RCC 7860 (cell line): Measurements from ENCODE around the gene MTARC2.
"Not testable (repeated sequence)": the region's sequence is repeated elsewhere in the genome, so short reads cannot be mapped to it uniquely, and the experiment has no call there.

ENCODE experiments used
- DNase-seq: peaks from one replicate; pipeline ENCODE4 v3.0.0-alpha.2; 2015; ENCODE audit warnings: low spot score
- FAIRE-seq: peaks from 2 replicates; lab custom pipeline; 2012; peaks lifted over from hg19 to GRCh38; lab: Jason Lieb, UNC

The MTARC2 gene

GRCh38 chr1:220730486-220730885, 17.6 kb upstream of the MTARC2 start:
- no peak for DNase-seq

GRCh38 chr1:220732137-220732536, 16.0 kb upstream of the MTARC2 start:
- no peak for FAIRE-seq

More at GRCh38 chr1:220730486-220730885, 17.6 kb upstream of the MTARC2 start:
- FAIRE-seq = no peak

GRCh38 chr1:220732621-220733020, 15.5 kb upstream of the MTARC2 start:
- no peak for FAIRE-seq
- DNase-seq = no peak

More at GRCh38 chr1:220732137-220732536, 16.0 kb upstream of the MTARC2 start:
- no peak for DNase-seq

GRCh38 chr1:220733086-220733601, 15.0 kb upstream of the MTARC2 start:
- DNase-seq (peak; percentile 57), FAIRE-seq (no peak)

GRCh38 chr1:220734571-220735326, 13.4 kb upstream of the MTARC2 start:
- FAIRE-seq (no peak), DNase-seq (peak; percentile 45)

- DNase-seq, FAIRE-seq: not testable (repeated sequence)
Observed at GRCh38 chr1:220736283-220736682, 11.8 kb upstream of the MTARC2 start.

- DNase-seq = no peak
- no peak for FAIRE-seq
Observed at GRCh38 chr1:220741349-220741748, 6.8 kb upstream of the MTARC2 start.

GRCh38 chr1:220741825-220742224, 6.3 kb upstream of the MTARC2 start:
- DNase-seq = no peak
- no peak for FAIRE-seq

GRCh38 chr1:220742520-220742919, 5.6 kb upstream of the MTARC2 start:
- no peak for DNase-seq
- FAIRE-seq = no peak

- FAIRE-seq (no peak), DNase-seq (no peak)
Observed at GRCh38 chr1:220746851-220747250, 1.3 kb upstream of the MTARC2 start.

GRCh38 chr1:220747437-220748088, 559 bp upstream of the MTARC2 start:
- DNase-seq = no peak
- FAIRE-seq = no peak

- DNase-seq = no peak
- FAIRE-seq = no peak
Observed at GRCh38 chr1:220748936-220749335, 814 bp downstream of the MTARC2 start.

GRCh38 chr1:220750131-220750515, 2.0 kb downstream of the MTARC2 start:
- no peak for FAIRE-seq
- DNase-seq = no peak

- FAIRE-seq (no peak), DNase-seq (no peak)
Observed at GRCh38 chr1:220751111-220751510, 3.0 kb downstream of the MTARC2 start.

- no peak for DNase-seq
- no peak for FAIRE-seq
Observed at GRCh38 chr1:220754212-220754917, 6.2 kb downstream of the MTARC2 start.

GRCh38 chr1:220754918-220755295, 6.8 kb downstream of the MTARC2 start:
- DNase-seq = no peak
- FAIRE-seq = no peak

- FAIRE-seq = no peak
- DNase-seq = no peak
Observed at GRCh38 chr1:220755309-220755708, 7.2 kb downstream of the MTARC2 start.

- no peak for FAIRE-seq
- no peak for DNase-seq
Observed at GRCh38 chr1:220757441-220757840, 9.3 kb downstream of the MTARC2 start.

- no peak for FAIRE-seq
Observed at GRCh38 chr1:220759147-220759546, 11.0 kb downstream of the MTARC2 start.

GRCh38 chr1:220761688-220762427, 13.7 kb downstream of the MTARC2 start:
- DNase-seq = no peak
- no peak for FAIRE-seq

More at GRCh38 chr1:220759147-220759546, 11.0 kb downstream of the MTARC2 start:
- DNase-seq = no peak

GRCh38 chr1:220764757-220765156, 16.6 kb downstream of the MTARC2 start:
- FAIRE-seq (no peak), DNase-seq (no peak)
